GM18870 (cell line): ENCODE measurements around the gene TAS2R14.

Source experiments
- ATAC-seq: cut with Tn5 transposase; IDR thresholded peaks from one replicate; pipeline ENCODE4 v1.9.1; 2021; ENCODE audit warnings: moderate library complexity; ENCODE audit not compliant: unreplicated experiment

TAS2R14 gene, protein sequence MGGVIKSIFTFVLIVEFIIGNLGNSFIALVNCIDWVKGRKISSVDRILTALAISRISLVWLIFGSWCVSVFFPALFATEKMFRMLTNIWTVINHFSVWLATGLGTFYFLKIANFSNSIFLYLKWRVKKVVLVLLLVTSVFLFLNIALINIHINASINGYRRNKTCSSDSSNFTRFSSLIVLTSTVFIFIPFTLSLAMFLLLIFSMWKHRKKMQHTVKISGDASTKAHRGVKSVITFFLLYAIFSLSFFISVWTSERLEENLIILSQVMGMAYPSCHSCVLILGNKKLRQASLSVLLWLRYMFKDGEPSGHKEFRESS

DNA sequence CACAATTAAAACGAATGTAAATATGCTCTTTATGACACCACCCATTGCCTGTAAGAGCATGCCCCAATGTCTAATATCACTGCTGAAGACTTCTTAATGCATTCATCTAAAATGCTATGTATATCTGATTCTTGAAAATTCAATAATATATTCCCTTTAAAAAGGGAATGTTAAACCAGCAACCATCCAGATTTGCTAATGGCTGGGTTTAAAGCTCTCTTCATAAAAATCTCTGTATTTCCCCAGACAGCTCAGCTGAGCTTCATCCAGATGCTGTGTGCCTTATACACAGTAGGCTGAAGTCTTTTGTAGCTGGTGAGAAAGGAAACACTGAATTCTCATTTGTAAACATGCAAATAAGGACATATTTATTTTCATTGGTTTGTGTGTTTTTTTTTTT, at the start of gene TAS2R14:
Gene TAS2R14 (minus strand): TSS at position 101 of the 400 bp plus-strand sequence. CDS start 56 bp downstream, at position 45.
- no peak for ATAC-seq

DNA sequence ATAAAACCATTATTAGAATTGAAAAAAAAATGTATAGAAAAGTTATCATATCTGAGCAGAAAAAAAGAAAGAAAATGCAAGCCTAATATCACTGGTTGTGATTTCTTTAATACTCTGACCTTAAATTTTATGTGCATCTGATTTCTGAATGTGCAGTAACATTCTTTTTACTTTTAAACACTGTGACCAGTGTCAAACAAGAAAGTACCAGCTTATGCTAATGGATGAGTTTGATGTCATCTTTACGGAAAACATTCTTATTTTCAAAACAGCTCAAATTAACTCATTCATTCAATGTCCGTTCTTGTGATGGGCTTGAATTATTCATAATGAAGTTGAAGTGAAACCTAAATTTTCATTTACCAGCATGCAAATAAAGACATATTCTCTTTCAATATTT, 47.7 kb upstream of the TAS2R14 start, which contains the start of gene TAS2R50:
Gene TAS2R50 (minus strand): TSS at position 101 of the 400 bp plus-strand sequence. CDS start 52 bp downstream, at position 49.
- no peak for ATAC-seq

DNA sequence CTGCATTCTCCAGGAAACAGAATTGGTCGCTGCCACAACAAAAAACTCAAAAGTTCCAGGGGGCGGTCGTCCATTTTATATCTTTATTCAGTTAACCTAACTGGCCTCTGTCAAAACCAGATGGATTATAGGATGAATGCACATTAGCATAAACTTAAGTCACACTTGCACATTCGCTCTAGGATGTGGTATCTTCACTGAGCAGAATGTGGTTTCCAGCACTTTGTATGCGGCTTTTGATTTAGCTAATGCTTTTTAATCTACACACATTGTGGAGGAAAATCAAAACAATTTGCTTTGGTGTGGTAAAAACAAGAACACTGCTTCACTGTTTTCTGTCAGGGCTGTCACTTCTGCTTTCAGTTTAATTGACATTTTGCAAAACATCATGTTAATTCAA, 43.2 kb upstream of the TAS2R14 start:
- no peak for ATAC-seq

DNA sequence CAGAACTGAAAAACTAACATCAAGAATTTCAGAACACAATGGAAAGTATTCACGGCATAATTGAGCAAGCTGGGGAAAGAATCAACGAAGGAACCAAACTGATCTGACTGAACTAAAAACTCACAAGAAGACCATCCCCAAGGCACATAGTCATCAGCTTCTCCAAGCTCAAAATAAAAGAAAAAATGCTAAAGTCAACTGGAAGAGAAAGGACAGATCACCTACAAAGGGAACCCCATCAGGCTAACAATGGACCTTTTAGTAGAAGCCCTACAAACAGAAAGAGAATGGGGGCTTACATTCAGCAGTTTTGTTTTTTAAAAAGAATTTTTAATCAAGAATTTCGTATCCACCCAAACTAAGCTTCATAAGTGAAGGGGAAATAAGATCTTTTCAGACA, 35.9 kb upstream of the TAS2R14 start:
- ATAC-seq, result no peak

DNA sequence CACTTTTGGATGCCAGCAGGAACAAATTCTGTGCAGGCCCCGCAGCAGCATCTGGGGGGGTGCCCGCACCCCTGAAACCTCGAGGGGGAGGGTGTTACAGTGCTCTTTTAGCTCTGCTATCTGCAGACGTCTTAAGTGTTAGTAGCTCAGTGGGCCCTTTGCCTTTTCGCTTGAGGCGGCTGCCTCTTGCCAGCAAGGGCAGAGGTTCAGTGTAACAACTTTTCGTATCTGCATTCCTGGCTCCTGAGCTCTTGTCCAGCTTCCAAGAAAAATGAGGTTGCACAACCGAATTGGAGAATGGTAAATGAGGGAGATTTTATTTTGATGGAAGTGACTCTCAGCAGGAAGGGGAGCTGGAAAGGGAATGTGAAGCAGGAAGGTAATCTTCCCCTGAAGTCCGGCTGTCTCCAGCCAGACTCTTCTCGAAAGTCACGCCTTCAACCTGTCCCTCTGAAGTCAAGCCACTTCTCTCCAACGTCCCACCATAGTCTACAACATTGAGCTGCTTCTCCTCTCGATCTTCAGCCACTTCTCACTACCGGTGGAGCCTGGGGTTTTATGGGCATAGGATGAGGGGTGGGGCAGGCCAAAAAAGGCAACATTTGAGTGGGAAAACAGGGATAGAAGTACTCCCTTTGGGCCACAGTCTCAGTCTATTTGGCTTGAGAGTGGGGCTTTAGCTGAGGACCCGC, 29.8 kb upstream of the TAS2R14 start:
- ATAC-seq, result no peak

DNA sequence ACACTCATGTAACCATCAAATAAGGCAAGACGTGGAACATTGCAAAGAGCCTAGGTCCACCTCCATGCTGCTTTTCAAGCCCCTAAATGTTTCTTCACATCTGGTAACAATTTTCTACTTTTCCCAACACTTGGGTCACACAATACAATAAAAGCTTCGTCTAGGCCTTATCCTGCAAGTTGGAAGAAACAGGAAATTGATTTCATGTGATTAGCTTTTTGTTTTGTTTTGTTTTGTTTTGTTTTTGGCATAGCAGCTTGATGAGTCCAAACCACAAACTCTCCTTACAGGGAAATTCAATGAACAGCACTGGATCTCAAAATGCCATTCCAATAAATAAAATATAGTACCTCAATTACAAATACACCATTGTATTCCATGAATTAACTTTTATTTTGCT, 28.3 kb upstream of the TAS2R14 start:
- no peak for ATAC-seq

DNA sequence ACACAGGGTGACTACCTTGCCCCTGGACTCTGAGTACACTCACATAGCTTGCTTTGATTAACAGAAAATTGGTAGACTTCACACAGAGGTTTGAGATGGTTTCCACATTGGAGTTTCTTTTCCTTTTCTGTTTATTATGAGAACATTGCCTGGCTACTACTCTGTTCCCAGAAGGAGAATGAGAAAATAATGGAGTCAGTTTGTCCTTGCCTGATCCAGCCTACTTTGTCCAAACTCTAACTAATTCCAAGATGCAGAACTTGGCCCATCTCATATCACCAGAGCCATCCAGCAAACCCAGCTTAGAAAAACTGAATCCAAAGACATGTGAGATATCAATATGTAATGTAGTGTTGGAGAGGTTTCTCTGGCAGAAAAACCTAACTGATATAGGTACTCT, 27.3 kb upstream of the TAS2R14 start:
- ATAC-seq, result no peak

DNA sequence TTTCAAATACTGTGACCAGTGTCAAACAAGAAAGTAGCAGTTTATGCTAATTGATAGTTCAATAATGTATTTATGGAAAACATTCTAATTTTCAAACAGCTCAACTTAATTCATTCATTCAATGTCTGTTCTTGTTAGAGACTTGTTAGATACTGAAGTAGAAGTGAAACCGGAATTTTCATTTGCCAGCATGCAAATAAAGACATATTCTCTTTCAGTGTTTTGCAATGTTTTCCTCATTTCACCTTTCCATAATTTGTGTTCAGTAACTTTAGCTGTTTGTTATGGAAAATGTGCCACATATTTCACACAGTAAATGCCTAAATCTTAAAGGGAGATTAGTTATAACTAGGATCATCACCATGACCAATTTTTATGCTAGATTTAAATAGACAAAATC, 26.4 kb upstream of the TAS2R14 start:
- ATAC-seq, result no peak

DNA sequence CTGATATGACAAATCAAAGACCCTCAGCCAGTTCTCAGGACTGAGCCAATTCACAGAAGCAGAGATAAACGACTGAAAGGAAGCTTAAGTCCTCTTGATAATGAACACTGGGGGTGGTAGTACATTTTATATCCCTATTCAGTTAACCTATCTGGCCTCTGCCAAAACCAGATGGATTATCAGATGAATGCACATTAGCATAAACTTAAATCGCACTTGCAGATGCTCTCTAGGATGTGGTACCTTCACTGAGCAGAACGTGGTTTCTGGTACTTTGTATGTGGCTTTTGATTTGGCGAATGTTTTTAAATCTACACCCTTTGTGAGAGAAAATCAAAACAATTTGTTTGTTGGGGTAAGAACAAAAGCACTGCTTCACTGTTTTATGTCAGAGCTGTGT, 21.1 kb upstream of the TAS2R14 start:
- ATAC-seq, result no peak

DNA sequence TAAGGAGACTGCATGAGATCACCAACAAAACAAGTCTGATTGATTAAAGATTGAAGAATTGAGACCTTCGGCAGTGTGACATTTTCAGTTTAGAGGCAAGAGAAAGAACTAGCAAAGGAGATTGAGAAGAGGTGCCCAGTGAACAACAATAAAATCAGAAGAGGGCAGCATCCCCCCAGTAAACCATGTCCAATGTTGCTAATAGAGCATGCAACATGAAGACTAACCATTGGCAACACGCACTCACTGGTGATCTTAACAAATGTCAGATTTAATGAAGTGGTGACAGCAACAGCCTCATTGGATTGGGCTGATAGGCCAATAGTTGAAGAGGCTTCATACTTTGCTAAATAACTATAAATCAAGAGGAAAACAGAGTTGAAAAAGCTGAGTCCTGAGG, 20.7 kb upstream of the TAS2R14 start:
- ATAC-seq, result no peak

DNA sequence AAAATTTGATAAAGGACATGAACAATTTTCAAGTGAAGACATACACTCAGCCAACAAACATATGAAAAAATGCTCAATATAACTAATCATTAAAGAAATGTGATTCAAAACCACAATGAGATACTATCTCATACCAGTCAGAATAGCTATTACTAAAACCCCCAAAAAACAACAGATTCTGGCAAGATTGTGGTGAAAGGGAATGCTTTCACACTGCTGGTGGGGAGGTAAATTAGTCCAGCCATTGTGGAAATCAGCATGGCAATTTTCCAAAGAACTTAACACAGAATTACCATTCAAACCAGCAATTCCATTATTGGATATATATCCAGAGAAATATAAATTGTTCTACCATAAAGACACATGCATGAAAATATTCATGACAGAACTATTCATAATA, 18.7 kb upstream of the TAS2R14 start:
- no peak for ATAC-seq

DNA sequence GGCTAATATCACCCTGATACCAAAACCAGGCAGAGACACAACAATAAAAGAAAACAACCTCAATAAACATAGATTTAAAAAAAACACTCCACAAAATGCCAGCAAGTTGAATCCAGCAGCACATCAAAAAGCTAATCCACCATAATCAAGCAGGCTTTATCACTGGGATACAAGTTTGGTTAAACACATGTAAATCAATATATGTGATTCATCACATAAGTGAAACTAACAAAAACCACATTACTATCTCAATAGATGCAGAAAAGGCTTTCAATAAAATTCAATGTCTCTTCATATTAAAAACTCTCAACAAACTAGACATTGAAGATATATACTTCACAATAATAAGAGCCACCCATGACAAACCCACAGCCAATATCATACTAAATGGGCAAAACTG, 17.0 kb upstream of the TAS2R14 start:
- ATAC-seq, result no peak

DNA sequence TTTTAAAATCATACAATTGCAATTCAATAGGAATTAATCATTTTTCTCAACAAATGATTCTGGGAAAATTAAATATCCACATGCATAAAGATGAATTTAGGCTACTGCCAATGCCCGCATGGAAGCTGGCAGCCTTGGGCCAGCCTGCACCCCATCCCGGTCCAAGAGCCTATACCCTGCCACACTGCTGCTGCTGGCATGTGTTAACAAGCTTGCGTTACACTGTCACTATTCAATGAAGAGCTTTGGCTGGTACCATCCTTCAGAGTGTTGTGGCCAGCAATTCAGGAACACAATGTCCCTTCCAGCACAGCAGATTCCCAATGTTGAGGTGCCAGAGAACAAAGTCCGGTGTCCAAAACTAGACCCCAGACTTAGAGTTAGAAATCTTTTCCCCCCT, 13.6 kb upstream of the TAS2R14 start:
- no peak for ATAC-seq

DNA sequence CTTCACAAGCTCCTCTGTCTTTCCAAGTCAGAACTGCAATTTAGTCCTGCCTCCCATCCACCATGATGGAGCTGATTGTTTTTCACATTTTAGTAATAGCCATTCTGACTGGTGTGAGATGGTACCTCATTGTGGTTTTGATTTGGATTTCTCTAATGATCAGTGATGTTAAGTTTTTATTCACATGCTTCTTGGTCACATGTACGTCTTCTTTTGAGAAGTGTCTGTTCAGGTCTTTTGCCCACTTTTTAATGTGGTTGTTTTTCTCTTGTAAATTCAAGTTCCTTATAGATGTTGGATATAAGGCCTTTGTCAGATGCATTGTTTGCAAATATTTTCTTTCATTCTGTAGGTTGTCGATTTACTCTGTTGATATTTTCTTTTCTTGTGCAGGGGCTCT, 4.1 kb upstream of the TAS2R14 start:
- no peak for ATAC-seq

DNA sequence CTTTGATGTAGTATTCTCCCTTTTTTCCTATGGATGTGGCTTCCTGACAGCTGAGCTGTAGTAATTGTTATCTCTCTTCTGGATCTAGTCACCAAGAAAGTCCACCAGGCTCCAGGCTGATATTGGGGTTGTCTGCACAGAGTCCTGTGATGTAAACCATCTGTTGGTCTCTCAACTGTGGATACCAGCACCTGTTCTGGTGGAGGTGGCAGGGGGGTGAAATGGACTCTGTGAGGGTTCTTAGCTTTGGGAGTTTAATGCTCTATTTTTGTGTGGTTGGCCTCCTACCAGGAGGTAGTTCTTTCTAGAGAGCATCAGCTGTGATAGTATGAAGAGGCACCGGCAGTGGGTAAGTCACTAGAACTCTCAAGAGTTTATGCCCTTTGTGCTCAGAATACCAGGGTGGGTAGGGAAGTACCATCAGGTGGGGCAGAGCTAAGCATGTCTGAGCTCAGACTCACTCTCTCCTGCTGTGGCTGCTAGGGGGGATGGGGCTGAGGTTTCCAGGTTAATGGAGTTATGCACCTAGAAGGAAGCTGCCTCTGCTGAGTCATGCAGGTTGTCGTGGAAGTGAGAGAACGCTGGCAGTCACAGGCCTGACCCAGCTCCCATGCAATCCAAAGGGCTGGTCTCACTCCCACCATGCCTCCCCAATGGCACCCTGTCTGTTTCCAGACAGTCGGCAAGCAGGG, 3.0 kb upstream of the TAS2R14 start:
- ATAC-seq, result no peak

DNA sequence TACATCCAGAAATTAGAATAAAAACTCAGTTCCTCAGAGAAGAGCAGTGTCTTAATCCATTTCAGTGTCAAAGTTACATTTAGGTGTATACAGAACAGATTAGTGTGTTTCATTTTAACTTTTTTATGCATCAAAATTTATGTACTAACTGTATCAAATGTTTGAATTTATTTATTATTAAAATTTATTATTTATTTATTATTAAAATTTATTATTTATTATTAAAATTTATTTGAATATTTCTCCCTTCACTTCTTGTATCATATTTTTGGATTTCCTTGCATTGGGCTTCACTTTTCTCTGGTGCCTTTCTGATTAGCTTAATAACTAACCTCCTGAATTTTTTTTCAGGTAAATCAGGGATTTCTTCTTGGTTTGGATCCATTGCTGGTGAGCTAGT, 2.3 kb upstream of the TAS2R14 start:
- no peak for ATAC-seq

DNA sequence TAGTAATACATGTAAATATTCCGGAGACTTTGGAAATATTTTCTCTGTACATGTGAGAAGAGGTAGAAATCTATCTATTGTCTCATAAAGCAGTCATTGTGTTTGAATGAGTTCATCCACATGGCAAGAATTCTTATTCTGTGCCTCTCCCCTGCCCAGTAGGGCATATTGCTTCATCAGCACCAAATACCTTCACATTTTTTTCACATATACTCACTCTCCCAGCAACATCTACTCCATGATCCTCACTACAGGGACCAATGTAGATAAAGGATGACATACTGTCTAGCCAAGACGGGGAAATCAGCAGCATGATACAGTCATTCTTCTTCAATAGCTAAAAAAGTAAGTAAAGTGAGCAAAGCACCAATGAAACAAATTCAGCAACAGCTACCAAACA, 1.3 kb upstream of the TAS2R14 start:
- ATAC-seq, result no peak

DNA sequence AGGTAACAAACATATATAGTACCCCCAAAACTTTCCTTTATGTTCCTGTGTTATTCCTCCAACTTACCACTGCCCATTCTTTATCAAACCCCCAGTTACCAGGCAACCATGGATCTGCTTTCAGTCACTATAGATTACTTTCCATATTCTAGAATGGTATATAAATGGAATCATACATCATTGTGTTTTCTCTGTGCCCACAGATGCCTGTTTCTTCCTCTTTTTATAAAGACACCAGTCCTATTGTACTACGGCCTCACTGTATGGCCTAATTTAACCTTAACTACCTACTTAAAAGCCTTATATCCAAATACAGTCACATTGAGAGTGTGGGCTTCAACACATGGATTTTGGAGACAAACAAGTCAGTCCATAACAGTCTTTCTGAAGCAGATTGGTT, 2.6 kb downstream of the TAS2R14 start:
- no peak for ATAC-seq

DNA sequence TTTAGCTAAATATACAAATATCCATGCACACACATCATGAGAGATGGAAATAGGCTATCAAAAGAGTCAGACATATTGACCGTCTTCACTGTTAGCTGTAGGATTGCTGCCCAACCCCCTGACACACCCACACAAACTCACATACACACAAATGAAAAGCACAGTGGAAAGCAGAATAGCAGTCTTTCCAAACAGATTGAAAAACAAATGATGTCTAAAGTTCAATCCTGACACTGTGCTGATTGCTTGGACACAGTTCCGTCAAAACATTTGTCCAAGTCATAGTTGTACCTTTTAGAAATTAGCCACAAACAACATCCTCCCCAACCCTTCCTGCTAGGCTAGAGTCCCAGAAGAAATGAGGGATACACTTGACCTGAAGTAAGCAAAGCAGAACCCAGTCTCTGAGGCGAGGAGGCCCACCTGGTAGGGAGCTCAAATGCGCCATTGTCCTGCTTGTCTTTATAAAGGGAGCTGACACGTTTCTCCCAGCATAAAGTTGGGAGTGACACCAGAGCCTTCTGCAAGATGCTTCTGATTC, 10.2 kb downstream of the TAS2R14 start, which contains the start of gene PRH2:
Gene PRH2 (plus strand): TSS at position 491 of the 541 bp plus-strand sequence. CDS start 38 bp downstream, at position 529.
- no peak for ATAC-seq

DNA sequence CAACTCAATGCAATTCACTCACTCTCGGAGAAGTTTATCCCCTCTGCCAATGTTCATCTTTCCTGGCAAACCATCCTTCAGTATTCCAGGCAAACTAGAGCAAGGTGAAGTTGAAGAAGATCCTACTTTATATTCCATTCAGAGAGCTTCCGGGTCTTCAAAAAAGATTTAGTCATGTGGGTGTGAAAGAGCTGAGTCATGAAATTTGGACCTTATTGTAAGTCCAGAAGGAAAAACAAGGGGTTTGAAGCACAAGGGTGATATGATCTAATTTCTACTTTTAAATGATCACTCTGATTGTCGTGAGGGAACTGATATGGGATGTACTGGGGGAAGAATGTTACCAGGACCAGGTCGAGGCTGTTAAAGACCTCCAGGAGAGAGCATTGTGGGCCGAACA, 12.8 kb downstream of the TAS2R14 start:
- no peak for ATAC-seq

DNA sequence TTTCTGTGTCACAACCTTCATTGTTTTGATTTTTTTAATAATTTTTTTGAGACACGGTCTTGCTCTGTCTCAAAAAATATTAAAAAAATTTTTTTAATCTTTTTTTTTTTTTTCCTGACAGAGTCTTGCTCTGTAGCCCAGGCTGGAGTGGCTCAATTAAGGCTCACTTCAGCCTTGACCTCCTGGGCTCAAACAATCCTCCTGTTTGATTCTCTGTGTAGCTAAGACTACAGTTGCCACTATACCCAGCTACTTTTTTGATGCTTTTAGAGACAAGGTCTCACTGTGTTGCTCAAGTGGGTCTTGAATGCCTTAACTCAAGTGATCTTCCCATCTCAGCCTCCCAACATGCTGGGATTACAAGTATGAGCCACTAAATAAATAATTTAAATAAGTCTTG, 19.3 kb downstream of the TAS2R14 start:
- no peak for ATAC-seq

DNA sequence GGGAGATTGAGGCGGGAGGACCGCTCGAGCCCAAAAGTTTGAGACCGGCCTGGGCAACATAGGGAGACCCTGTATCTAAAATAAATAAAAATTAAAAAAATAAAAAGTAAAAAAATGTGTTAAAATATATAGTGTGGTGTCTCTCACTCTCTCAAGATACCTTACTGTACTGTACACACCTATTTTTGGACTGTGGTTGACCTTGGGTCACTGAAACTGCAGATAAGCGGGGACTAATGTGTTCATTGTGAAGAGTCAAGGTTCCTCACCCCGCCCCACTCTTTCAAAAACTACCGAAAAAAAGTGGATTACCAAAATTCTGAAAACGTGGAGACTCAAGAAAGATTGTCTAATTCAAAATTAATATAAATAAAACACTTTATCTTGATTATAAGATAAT, 28.7 kb downstream of the TAS2R14 start:
- ATAC-seq, result no peak
